ENCODE measurements around the gene PPM1N. TPM values are rescaled to one million over a fixed set of nuclear protein-coding genes. Genes with fewer than 3 reads are reported as not detected.
A peak's percentile ranks its signal among the peaks of the same experiment; 100 is the strongest.

Gene PPM1N
- total RNA-seq, 3 donors from 2014 or later = 1.8 to 2.5 (median 2.3) TPM

- H3K4me1 ChIP-seq = peaks cover 2 to 14% of the 10 kb centered on the region in 2 donors
- H3K4me3 ChIP-seq = peak overlapping the region; percentile 76
- no peak for DNase-seq (ENCODE audit: low spot score in 2 of 2)
- H3K27ac ChIP-seq = no peak overlapping the region
- no peaks in the 10 kb centered on the region for H3K36me3 ChIP-seq
- H3K27me3 ChIP-seq = peaks cover 0 to 7% of the 10 kb centered on the region in 2 donors
- no peak for TF ChIP-seq POLR2A (IDR thresholded peaks at IDR 0.05)
- no peak for TF ChIP-seq CTCF (IDR thresholded peaks at IDR 0.05)
- no peak for TF ChIP-seq POLR2AphosphoS5 (IDR thresholded peaks at IDR 0.05)
- H3K9me3 ChIP-seq = no peaks in the 10 kb centered on the region
- intact Hi-C loops (cut with DNase I; ENCODE audit: low total_unique reads) = no loop called here
Measured at GRCh38 chr19:45496349-45496953, 1.8 kb upstream of the PPM1N start.

DNA sequence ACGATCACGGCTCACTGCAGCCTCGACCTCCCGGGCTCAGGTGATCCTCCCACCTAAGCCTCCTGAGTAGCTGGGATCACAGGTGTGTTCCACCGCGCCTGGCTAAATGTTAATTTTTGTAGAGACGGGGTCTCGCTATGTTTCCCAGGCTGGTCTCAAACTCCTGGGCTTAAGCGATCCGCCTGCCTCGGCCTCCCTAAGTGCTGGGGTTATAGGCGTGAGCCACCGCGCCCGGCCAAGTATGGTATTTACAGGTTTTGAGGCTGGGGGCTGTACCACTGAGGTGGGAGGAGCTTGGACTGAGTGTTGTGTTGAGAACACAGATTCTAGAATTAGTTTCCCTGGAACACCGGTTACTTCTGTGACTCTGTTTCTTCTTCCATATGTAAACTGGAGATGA lies 452 bp upstream of the PPM1N start:
- Histone ChIP-seq H3K36me3 (no peaks in the 10 kb centered on the region), H3K4me3 (no peak overlapping the region), H3K27ac (no peak overlapping the region), H3K4me1 (peaks cover 0 to 14% of the 10 kb centered on the region in 2 donors), H3K27me3 (peaks cover 0 to 7% of the 10 kb centered on the region in 2 donors), H3K9me3 (no peaks in the 10 kb centered on the region)
- intact Hi-C loops (cut with DNase I; ENCODE audit: low total_unique reads) = no loop called here
- DNase-seq (ENCODE audit: low spot score in 2 of 2) = no peak
- TF ChIP-seq POLR2AphosphoS5 (IDR thresholded peaks at IDR 0.05) = no peak
- no peak for TF ChIP-seq CTCF (IDR thresholded peaks at IDR 0.05)
- no peak for TF ChIP-seq POLR2A (IDR thresholded peaks at IDR 0.05)

DNA sequence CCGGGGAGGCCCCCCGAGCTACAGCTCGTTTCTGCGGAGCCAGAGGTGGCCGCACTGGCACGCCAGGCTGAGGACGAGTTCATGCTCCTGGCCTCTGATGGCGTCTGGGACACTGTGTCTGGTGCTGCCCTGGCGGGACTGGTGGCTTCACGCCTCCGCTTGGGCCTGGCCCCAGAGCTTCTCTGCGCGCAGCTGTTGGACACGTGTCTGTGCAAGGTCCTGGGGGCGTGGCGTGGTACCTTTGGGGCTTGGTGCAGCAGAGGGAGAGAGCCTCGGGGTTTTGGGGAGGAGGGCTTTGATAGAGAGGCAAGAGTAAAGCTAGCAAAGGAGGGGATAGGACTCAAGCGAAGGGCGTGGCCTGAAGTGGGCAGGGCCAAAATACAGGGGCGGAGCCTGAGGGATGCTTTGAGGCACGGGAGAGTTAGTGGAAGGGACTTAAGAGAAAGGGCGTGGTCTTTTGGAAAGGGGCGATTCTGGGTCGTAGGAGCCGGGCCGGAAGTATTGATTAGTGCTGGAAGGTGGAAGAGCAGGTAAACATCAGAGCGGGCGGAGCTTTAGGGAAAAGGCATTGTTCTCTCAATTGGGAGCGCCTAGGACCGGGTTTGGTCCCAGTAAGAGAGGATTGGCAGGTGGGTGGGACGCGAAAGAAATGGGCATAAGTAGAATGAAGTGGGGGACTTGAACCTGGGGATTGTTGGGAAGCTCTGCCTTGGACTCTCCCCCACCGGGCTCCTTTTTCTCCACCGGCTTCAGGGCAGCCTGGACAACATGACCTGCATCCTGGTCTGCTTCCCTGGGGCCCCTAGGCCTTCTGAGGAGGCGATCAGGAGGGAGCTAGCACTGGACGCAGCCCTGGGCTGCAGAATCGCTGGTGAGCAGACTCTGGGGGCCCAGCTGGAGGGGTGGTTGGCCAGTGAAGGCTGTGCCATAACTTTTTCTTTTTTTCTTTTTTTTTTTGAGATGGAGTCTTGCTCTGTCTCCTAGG lies 1.2 kb downstream of the PPM1N start:
- Histone ChIP-seq H3K27ac (no peak overlapping the region), H3K27me3 (peaks cover 0 to 7% of the 10 kb centered on the region in 2 donors), H3K36me3 (no peaks in the 10 kb centered on the region), H3K9me3 (no peaks in the 10 kb centered on the region), H3K4me3 (peak overlapping the region; percentile 18 to 60 (median 44)), H3K4me1 (peaks cover 0 to 14% of the 10 kb centered on the region in 2 donors)
- intact Hi-C loops (cut with DNase I; ENCODE audit: low total_unique reads) = no loop called here
- no peak for TF ChIP-seq POLR2AphosphoS5 (IDR thresholded peaks at IDR 0.05)
- TF ChIP-seq CTCF (IDR thresholded peaks at IDR 0.05) = no peak
- TF ChIP-seq POLR2A (IDR thresholded peaks at IDR 0.05) = no peak
- no peak for DNase-seq (ENCODE audit: low spot score in 2 of 2)

DNA sequence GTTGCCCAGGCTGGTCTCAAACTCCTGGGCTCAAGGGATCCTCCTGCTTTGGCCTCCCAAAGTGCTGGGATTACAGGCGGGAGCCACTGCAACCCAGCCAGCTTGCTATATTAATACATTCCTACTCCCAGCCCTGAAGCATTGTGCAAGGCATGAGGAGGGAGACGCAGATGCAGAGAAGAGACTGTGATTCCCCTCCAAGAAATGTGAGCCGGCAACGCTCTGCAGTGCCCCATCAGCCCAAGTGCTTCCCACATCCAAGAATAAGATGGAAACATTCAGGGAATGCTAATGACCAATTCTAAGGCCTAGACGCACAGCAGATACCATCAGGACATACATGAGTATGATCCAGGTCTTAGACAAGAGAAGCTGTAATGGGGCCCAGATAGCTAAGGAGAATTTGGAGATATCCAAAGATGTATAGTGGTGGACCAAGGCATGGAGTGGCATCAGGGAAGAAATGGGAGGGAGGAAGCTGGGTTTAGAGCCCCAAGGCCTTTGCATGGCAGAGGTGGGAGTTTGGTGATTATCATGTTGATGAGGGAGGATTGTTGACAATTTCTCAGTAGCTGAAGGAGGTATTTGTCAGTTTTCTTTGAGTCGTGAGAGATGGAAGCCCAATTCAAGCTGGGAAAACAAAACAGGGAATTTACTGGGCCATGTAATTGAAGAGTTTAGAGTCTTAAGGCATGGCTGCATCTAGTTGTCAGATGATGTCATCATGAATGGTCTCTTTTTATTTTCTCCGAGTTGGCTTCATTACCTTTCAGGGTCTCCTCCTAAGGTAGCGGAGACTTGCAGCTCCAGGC lies 2.9 kb downstream of the PPM1N start:
- Histone ChIP-seq H3K27me3 (peaks cover 0 to 7% of the 10 kb centered on the region in 2 donors), H3K36me3 (no peaks in the 10 kb centered on the region), H3K9me3 (no peaks in the 10 kb centered on the region), H3K4me3 (no peak overlapping the region), H3K4me1 (peaks cover 0 to 14% of the 10 kb centered on the region in 2 donors), H3K27ac (no peak overlapping the region)
- intact Hi-C loops (cut with DNase I; ENCODE audit: low total_unique reads) = no loop called here
- no peak for TF ChIP-seq CTCF (IDR thresholded peaks at IDR 0.05)
- no peak for TF ChIP-seq POLR2A (IDR thresholded peaks at IDR 0.05)
- no peak for TF ChIP-seq POLR2AphosphoS5 (IDR thresholded peaks at IDR 0.05)
- DNase-seq (ENCODE audit: low spot score in 2 of 2) = no peak
